HG02970 (cell line): Measurements from ENCODE around the gene PTPRT.

Source experiments
- ATAC-seq: cut with Tn5 transposase; IDR thresholded peaks from one replicate; pipeline ENCODE4 v1.9.1; 2021; ENCODE audit warnings: mild to moderate bottlenecking, moderate library complexity, moderate number of reproducible peaks; ENCODE audit not compliant: unreplicated experiment, low FRiP score

Gene PTPRT

DNA sequence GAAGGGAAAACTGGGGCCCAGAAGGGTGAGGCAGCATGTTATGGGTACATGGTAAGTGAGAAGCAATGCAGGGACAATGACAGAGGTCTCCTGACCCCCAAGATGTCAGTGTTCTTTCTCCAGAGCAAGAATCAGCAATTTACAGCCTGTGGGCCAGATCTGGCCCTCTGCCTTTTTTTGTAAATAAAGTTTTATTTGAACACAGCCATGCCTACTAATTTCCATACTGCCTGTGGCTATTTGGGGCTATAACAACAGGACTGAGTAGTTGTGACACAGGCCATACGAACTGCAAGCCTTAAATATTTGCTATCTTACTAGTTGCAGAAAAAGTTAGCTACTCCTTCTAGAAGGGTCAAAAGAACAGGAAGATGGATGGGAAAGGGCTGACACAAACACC is 52.5 kb downstream of the PTPRT start:
- ATAC-seq, result no peak

DNA sequence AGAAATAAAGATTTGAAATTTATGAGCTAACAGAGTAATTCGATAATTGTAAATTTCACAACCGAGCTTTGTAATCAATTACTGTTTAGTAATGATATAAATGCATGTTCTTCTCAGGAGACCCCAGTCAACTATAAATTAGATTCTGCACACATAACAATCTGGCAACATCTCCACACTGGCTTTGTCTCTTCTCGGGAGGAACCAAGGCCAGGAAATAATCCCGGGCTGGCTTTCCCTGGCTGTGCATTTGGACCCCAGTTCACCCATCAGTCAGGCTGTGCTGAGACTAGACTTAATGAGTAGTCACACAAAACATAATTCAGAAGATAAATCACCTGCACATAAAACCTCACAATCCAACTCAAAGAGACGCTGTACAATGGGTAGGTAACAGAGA is 65.5 kb downstream of the PTPRT start:
- ATAC-seq, result no peak

DNA sequence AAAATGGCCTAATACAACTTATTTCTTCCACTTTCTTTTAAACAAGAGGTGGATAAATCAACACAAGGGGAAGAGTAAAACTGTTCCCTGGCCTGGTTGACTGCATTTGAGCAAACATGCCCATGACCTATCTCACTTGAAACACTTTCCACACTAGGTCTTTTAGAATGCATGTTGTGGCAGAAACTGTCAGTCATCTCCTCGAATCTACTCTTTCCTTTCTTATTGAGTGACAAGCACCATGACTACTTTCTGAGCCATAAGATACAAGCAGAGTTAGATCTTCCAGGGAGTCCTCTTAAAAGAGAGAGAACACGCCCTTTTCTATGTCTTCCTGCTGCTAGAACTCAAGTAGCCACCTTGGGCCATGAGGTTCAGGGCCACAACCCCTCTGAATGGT is 66.5 kb downstream of the PTPRT start:
- ATAC-seq, result no peak

DNA sequence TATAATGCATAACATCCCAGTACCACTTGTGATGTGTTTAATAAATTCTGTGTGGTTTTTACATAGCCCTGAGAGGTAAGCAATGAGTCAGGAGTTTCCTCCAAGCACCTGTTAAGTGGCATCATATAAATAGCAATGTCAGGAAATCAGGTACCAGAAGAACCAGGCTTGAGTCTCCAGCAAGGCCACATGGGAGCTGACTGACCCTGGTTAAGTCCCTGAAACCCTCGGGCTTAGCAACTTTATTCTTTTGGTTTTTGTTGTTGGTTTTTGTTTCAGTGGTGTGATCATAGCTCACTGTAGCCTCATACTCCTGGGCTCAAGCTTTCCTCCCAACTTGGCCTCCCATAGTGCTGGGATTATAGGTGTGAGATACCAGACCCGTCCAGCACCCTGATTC is 70.0 kb downstream of the PTPRT start:
- no peak for ATAC-seq

DNA sequence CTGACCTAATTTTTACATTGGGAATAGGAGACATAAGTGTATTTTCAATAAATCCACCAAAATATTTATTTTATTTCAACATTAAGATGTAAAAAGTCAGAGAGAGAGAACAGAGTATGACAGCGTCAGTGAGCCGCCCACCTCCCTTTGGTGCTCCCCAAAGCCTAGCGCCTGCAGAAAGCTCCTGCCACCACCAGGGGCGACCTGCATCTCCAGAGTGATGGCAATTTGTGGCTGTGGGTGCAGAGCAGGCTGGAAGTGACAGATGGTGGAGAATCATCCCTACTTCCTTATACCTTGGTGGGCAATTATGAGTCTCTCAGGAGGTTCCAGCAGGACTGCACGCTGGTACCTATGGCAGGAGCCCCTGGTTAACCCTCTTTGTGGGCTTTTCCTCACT is 87.3 kb downstream of the PTPRT start:
- no peak for ATAC-seq

DNA sequence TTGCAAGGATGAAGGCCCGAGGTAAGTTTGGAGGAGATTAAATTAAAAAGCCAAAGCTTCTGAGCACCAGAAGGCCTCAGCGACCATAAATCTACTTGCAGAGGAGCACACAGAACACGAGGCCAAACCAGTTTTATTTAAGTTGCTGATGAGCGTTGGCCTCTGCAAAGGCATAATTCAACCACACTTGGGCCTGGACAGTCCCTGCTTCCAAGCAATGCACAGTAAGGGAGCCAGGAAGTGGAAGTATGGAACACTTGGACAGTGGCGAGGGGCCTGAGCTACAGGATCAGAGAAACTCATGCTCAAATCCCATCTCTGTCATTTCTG is 92.8 kb downstream of the PTPRT start:
- ATAC-seq, result no peak

DNA sequence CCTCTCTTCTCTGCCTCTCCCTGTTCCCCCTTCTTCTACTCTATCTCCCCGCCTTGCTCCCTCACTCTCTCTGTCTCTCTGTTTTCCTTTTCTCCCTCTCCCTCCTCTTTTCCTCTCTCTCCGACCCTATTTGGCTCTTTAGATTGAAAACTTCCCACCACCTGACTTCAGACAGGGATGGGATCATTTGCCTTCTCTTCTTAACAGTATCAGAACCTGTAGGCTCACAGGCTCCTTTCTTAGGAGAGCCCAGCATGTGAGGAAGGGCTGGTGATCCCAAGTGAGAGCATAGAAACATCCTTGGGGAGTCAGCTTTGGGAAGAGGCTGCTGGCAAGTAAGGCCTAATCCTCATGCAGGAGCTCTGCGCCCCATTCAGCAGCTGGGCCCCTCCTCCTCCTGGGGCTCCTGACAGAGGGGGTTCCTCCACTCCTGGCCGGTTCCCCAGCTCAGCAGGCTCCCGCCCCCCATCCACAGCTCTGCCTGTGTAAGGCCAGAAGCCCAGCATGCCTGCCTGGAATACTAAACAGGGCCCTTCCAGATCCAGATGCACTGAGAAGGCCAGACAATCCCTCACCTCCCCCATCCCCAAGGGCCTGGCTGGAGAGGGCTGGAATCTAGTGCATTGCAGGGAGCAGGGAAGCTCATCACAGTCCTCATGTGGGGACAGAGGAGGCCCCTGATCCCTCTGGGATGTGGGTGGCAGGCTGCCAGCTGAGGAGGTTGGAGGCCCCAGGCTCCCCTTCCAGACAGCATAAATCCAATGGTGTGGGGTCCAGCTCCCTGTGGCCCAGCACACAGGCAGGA is 93.4 kb downstream of the PTPRT start:
- ATAC-seq, result no peak

DNA sequence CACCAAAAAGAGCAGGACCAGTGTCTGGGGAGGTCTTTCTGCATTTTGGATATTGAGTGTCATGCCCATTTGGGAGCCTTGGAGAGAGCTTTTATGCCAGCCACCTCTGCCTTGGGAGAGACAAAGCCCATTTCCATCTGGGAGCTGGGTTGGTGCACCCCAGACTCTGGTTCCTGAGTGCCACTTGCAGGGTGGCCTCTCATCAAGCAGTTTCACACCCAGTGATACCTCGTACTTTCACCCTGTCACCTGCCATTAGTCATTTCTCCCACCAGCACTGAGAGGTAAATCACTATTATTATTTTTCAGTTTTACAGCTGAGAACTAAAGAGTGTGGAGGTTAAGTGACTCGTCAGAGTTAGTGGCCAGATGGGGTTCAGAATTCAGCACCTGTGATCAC is 94.7 kb downstream of the PTPRT start:
- ATAC-seq, result no peak

DNA sequence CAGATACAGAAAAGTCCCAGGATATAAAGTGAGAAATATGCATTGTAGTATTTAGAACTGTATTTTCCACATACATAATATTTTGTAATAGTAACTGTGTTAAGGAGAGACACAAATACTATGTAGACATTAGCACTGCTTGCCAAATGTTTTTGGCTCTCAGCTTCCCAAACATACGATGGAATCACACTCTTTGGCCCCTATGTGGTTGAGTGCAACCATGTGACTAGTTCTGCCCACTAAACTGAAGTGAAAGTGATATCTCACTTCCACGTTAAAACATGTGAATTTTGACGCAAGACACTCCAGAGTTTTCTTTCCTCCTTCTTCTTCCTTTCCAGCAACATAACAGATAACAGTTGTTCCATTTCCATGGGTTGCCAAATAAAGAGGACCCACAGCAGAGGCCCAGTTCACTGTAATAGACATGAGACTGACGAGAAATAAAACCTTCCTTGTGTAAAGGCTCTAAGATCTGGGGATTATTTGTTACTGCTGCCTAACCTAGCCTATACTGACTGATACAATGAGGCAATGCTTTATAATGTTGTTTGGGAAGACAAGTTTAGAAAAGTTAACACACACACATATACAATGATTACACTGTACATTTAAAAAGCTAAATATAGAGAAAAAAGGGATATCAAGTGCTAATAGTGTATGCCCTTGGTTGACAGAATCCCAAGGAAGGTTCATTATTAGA is 97.2 kb downstream of the PTPRT start:
- ATAC-seq, result no peak

DNA sequence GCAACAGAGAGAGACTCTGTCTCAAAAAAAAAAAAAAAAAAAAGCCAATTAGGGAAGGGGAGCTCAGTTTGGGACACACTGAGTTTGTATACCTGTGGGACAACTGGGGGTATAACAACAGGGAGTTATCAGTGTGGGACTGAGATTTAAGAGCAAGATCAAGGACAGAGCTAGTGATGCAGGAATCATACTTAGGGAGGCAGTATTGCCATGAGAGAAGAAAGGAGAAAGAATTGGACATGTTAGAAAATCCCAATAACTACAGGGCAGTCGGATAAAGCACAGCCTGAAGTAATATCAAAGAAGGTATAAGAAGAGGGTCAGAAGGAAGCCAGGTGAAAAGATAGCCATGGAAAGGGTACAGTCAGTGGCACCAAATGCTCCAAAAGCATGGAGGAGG is 121.2 kb downstream of the PTPRT start:
- no peak for ATAC-seq

DNA sequence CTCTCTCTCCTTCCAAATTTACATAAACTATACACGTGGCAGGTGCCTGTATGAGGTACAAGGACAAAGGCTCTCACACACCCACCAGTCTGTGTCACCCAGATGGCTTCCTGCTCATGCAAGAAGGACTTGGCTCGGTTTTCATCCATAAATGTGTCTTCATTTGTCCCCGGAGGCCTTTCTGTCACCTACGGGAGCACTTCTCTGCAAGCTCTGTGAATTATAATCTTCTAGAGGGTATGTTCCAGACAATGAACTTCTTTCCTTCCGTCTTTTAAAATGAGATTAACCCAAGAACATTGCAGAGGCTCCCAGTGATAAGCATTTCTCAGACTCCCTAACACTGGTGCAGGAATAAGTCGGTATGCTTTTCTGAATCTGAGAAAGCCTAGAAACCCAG is 123.6 kb downstream of the PTPRT start:
- ATAC-seq, result no peak

DNA sequence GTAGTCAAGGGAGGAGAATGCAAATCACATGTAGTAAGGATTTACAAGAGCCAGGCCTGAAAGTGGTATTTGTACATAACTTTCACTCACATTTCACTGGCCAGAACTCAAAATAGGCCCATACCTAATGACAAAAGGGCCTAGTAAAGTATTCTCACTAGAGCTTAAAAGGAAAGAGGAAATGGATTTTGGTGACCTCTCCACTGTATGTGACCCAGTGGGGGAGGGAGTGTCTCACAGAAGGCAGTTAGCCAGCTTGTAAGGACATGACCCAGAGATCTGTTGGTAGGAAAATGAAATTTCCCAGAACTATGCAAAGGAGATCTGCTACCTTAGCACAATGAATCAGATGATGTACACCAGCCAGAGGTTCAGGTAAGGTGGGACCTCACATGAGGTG is 124.4 kb downstream of the PTPRT start:
- ATAC-seq, result no peak

DNA sequence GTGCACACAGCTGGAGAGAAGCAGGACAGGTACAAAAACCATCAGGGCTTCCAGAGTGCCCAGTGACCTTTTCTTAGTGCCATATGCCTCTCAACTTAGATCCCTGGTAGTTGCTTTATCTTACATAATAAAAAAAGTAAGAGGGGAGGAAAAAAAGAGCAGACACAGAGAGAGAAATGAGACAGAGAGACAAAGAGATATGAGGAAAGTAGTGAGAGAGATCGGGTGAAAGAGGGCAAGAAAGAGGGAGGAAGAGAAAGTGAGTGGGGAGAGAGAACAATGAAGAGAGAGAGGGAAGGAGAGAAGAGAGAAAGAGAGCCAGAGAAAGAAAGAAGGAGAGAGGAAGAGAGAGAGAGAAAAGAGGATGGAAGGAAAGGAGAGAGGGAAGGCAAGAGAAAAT is 131.6 kb downstream of the PTPRT start:
- ATAC-seq, result no peak

DNA sequence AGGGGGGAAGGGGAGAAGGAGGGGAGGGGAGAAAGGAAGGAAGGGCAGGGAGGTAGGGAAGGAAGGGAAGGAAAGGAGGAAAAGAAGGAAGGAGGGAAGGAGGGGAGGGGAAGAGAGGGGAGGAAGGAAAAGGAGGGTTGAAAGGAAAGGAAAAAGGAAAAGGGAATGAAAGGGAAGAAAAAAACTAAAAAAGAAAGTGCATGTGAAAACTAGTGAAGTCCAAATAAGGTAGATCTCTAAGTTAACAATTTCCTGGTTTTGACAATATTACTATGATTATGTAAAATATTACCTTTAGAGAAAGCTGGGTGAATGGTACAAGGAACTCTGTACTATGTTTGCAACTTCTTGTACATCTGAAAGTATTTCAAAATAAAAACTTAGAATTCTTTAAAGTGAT is 132.4 kb downstream of the PTPRT start:
- ATAC-seq, result no peak

DNA sequence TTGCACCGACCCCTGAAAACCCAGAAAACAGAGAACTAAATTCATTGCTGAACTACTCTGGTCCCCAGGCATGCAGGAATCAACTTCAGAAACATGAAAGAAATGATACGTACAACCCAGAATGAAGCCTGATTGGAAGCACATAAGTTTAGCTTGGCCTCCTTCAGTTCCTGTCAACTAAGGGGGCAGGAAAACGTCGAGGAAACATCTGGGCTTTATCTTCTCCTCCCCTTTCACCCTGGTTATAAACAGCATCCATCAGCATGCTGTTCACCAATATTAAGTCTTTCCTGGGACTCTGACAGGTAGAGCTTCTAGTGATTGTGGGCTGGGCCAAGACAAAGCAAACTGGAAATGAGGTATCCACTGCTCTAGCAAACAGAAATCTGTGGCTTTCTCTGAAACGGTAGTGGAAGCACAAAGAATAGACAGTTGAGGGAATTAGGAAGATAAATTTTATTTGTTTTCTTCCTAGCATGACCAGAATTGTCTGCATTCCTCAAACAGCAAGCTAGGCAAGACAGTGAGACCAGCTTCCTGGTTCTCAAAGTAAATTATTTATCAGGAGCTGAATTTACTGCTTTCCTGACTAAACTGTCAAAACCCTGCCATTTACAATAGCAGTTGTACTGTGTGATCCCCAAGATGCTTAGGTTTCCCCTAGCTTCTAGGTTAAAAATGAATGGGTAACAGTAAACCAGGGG is 134.4 kb downstream of the PTPRT start:
- ATAC-seq, result no peak

DNA sequence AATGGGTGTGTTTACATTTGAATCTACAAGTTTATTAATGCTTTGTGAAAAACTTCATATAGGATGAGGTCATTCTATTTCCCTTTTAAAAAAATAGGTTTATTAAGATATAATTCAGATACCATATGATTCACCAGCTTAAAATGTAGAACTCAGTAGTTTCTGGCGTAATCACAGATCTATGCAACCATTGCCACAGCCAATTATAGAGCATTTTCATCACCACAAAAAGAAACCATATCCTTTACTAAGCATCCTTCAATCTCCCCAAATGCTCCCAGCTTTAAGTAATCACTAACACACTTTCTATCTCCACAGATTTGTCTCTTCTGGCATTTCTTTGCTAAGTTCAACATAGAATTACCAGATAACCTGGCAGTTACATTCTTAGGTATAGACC is 137.2 kb downstream of the PTPRT start:
- ATAC-seq, result no peak

DNA sequence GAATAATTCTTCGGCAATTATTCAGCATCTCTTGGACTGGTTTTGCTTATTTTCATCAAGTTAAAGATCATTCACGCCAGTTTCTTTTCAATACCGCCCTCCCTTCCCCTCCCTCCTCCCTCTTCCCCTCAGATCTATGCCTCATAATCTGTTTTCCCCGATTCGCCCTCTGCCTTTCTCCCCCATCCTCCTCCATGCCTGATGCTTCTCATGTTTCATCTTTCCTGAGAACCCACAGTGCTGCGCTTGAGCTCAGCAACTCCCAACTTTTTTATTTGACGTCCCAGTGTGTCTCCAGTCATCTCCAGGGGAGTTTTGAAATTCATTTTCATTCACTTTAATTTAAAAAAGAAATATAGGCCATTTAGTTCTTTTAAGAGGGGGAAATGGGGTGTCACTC is 142.7 kb downstream of the PTPRT start:
- ATAC-seq, result no peak

DNA sequence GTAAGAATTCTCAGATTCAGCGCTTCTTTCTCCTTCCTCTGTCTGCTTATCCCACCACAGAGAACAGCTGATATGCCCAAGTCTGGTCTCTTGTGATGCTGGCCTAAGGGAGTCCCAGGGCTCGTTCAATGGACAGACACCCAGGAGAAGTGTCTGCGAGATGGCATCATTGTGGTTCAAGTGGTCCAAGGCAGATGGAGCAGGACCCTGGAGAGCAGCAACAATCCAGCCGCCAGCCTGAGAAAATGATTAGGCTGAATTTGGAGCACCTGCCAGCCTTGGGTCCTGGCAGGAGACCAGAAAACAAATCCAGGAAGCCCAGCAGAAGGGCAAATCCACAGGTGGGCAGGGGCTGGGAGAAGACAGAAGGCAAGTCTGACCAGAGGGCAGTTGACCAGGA is 145.8 kb downstream of the PTPRT start:
- ATAC-seq, result no peak

DNA sequence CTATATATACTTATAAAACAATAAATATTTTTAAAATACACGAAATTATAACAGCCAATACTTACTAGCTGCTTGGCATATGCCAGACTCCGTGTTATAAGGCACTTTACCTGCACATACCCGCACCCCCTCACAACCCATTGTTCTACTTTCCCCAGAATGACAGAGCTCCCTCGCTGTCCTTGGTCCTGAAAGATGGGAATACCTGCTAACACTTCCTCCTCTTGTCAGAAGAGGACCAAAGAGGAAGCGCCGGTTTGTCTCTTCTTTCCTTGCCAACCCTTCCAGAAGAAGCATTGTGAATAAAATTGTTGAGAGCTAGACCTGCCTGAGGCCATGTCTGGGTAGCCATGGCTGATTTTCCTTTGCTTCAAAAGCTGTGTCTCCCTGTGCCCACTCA is 149.3 kb downstream of the PTPRT start:
- no peak for ATAC-seq

DNA sequence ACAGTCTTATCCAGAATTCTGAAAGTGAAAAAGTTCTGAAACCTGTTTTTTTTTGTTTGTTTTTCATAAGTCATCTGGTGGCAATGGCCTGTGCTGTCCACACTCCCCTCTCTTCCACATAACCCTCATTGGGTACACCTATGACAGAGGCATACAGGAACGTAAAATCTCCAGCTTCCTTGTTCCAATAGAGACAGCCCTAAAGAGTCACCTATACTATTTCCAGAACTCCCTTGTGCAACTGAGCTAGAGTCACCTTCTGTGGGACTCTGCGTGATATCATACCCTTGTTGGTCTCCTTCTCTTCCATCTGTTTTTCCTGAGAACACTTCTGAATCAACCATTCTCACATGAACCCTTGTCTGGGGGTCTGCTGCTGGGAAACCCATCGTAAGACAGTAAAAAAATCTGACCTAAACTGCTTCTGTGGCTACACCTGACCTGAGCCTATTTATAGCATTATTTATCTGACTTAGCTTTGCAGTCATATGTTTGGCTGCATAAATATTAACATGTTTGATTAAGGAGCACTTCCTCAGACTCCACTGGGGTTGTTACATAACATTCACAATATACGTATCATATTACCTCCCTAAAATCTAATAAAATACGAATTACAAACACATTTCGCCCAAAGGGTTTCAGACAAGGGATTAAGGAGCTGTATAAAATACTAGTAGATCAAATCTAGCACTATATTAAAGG is 151.9 kb downstream of the PTPRT start:
- no peak for ATAC-seq
